A549 treated with Mapracorat at 1 μM for 4 hours (cell line): ENCODE results near the gene MEP1A. TPM values are rescaled to one million over a fixed set of nuclear protein-coding genes. Genes with fewer than 3 reads are reported as not detected.

Experiments
- total RNA-seq: library from RNA; stranded (reverse); fragments of 200-300 nt; extraction: Qiagen RNA extraction; gene quantifications from 5 replicates; pipeline ENCODE4 v1.2.3, GENCODE V29; 2022

The MEP1A gene
- total RNA-seq: not detected in 5 replicates

DNA sequence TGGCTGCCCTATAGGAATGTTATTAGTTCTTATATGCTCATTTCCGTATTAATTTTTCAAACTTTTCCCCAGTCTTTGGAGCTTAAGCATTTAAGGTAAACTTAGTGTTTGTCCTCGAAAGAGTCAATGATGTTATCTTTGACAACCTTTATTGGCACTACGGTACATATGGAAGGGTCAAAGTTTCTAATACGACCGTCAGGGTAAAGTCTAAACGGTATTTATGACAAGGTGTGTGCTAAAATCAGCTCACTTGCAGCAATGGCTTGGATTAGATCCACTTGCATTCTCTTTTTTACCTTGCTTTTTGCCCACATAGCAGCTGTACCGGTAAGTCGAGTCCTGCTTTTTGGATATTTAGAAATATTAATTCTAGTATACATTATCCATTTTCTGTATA, at the start of gene MEP1A:
Gene MEP1A, plus strand, starts transcription at position 252 of the 400 bp plus-strand sequence. Its CDS starts 10 bp downstream, at position 262.

DNA sequence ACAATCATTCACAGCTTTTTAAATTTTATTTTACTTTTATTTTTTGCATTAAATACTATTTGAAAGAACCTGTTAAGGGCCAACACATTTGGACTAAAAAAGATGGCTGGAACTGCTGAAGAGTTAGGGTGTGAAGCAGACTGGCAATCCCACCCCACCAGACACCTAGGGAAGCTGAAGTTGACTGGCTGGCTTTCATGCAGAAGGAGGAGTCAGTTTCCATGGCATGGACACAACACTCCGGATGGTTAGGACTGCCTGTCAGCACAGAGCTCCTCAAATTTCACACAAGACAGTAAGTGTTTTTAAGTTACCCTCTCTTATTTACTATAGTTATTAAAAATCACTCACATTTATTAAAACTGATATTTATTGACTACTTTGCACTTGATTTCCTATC, 46.5 kb upstream of the MEP1A start, which contains the start of gene ANKRD66:
Gene ANKRD66, plus strand, starts transcription at position 238 of the 400 bp plus-strand sequence. CDS start 5,016 bp downstream, outside the sequence.

Other genes starting within 250 kb of the MEP1A start
- gene CYP39A1, start 140.6 kb upstream of the MEP1A start, total RNA-seq: 0.20 TPM in 1 of 5 replicates, not detected in the others
- 0.23 to 0.83 TPM (median 0.53 TPM) in 5 replicates for gene SLC25A27, start 140.4 kb upstream of the MEP1A start, total RNA-seq
- not detected in 5 replicates for gene TDRD6, start 105.5 kb upstream of the MEP1A start, total RNA-seq
- gene PLA2G7, start 58.0 kb upstream of the MEP1A start, total RNA-seq: not detected in 5 replicates
- gene ANKRD66, start 46.5 kb upstream of the MEP1A start, total RNA-seq: not detected in 5 replicates
- not detected in 5 replicates for gene ADGRF5, start 128.5 kb downstream of the MEP1A start, total RNA-seq
- gene ADGRF1, start 248.9 kb downstream of the MEP1A start, total RNA-seq: 0.04 TPM in 1 of 5 replicates, not detected in the others